G401 (cell line): ENCODE results near the gene ZFP42. TPM values are rescaled to one million over a fixed set of nuclear protein-coding genes. Genes with fewer than 3 reads are reported as not detected.
"Not testable (repeated sequence)": the region's sequence is repeated elsewhere in the genome, so short reads cannot be mapped to it uniquely, and the experiment has no call there.

Experiments used
- DNase-seq: peaks from one replicate; pipeline ENCODE4 v3.0.0-alpha.2; 2015; ENCODE audit warnings: low spot score
- in situ Hi-C: cut with HindIII; loops from 2 replicates; pipeline ENCODE4 v1.10.0; 2016; ENCODE audit warnings: low sequenced_read_pairs, mixed read lengths
- total RNA-seq: library from RNA; depleted of rRNA; stranded (reverse); fragments of >200 nt; shearing (Covaris generic); gene quantifications from 2 replicates; pipeline ENCODE4 v1.2.3, GENCODE V29; 2014; rRNA removed

The ZFP42 gene
- total RNA-seq = not detected in 2 replicates

GRCh38 chr4:187995322-187996207, at the start of gene ZFP42:
ZFP42 (plus strand) TSS chr4:187995771; CDS start chr4:188002808, 7,037 bp downstream.
- in situ Hi-C loops = no loop called here
- no peak for DNase-seq

DNA sequence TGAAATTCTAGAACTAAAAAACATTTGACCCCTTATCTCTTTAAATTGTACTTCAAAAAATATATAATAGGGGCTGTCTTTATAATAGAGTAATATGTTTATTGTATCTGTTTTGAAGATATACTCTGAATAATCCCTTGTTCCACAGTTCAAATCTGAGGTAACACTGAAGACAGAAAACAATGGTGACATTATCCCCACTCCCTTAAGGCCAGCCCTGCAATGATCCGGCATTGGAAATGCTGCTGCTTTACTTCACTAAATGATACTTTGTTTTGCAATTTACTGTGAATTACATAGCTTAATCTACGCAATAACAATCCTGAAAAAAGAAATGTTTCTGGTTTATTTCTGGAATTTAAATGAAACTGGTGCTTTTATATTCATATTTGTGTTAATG, 34.4 kb upstream of the ZFP42 start:
- no peak for DNase-seq
- in situ Hi-C loops = no loop called here

DNA sequence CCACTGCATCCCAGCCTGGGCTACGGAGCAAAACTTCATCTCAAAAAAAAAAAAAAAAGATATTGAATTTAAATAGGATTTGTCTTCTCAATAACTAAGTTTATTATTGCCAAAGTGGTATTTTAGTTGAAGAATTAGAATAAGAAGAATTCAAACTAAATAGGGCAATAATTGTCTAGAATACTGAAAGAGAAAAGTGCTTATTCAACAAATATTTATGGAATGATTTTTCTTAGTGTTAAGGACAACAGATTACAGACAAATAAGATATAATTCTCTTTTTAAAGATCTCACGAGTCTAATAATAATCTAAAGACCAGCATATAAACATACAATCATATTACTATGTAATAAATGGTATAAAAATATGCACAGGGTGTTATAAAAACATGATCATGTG, 33.6 kb upstream of the ZFP42 start:
- in situ Hi-C loops = no loop called here
- DNase-seq = no peak

- no peak for DNase-seq
- in situ Hi-C loops = no loop called here
Measured at GRCh38 chr4:187962926-187963325, 32.6 kb upstream of the ZFP42 start.

GRCh38 chr4:187965726-187966125, 29.8 kb upstream of the ZFP42 start:
- DNase-seq = no peak
- in situ Hi-C loops = no loop called here

GRCh38 chr4:187972135-187972534, 23.4 kb upstream of the ZFP42 start:
- no peak for DNase-seq
- in situ Hi-C loops = no loop called here

GRCh38 chr4:187983746-187984145, 11.8 kb upstream of the ZFP42 start:
- DNase-seq = no peak
- in situ Hi-C loops = no loop called here

DNA sequence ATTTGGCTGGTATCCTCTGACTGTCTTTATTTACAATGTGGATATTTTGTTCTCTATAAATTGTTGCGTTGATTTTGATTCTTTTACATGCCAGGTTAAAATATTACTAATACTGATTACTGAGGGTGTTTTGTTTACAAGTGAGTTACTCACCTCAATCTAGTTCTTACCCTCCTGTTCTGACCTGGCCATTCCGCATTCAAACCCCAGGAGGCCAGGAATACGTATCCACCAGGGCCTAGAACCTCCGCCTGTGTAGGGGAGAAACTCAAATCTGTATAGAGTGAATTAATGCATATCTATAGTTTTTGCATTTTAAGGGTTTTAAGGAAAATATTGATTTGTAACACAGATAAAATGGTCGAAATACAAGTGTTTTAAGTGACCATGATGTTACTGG, 2.6 kb upstream of the ZFP42 start:
- in situ Hi-C loops = no loop called here
- DNase-seq = no peak

DNA sequence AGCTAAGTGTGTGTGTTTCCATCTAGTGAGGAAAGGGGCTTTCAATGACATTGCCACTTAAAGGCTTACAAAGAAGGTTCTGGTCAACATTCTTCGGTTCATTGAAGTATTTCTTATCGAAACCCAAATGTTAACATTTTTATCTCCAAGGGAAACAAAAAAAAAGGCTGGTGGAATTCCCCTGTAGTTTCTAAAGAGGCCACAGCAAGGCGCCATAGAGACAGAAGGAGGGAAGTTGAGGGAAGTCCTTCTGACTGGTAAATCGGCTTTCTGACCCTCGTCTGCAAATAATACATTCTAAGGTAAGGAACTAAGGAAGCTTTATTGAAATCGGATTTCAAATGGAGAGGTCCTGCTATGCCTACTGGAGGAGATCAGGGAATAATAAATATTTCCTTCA, 1.7 kb upstream of the ZFP42 start:
- DNase-seq = no peak
- in situ Hi-C loops = no loop called here

DNA sequence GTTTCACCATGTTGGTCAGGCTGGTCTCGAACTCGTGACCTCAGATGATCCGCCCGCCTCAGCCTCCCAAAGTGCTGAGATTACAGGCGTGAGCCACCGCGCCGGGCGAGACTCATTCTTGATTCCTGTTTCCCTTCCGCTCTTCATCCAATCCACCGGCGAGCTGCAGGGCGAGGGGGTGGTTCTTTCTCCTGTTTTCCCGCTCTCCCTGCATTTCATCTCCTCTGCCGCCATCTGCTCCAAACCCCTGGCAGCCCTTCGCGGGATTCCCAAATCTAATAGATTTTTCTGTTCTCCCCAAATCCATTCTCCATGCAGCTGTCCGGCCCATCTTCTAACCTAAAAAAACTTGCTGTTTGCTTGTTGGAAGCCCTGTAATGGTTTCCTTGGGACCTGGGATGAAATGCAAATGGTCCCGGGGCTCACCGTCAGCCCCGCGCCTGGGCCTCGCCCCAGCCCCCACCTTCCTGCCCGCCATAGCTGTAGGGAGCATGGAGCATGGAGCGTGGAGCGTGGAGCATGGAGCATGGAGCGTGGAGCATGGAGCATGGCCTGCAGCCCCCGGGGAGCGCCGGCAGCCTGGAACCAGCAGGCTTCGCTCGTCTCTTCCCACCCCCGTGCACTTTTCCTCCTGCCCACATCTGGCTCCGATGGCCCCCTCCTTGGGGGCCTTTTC, 1.1 kb downstream of the ZFP42 start:
- no peak for DNase-seq
- in situ Hi-C loops = no loop called here

DNA sequence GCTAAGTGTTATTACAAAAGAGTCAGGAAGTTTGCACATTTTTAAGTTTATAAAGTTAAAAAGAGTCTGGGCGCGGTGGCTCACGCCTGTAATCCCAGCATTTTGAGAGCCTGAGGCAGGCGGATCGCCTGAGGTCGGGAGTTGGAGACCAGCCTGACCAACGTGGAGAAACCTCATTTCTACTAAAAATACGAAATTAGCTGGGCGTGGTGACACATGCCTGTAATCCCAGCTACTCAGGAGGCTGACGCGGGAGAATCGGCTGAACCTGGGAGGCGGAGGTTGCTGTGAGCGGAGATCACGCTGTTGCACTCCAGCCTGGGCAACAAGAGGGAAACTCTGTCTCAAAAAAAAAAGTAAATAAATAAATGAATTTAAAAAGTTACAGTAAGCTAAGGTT, 2.4 kb downstream of the ZFP42 start:
- in situ Hi-C loops, DNase-seq: not testable (repeated sequence)

DNA sequence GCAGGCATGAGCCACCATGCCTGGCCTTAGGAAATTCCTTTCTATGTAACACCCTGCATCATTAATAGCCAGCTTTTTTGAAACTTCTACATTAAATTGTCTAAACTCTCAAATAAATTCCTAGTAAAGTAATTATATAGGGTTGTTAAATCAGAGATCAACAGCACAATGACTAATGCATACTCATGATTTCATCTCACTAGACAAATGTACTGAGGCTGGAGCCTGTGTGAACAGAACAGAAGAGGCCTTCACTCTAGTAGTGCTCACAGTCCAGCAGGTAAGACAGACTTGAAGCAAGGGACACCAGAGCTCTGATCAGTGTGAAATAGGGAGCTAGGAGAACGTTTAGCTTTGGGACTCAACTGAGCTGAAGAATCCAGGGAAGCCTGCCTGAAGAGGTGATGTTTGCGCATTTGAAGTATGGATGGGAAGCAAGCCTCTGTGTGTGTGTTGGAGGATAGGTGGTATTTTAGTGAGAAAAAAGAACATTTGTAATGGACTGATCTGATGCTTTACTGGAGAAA, 3.9 kb downstream of the ZFP42 start:
- DNase-seq = no peak
- in situ Hi-C loops = no loop called here

DNA sequence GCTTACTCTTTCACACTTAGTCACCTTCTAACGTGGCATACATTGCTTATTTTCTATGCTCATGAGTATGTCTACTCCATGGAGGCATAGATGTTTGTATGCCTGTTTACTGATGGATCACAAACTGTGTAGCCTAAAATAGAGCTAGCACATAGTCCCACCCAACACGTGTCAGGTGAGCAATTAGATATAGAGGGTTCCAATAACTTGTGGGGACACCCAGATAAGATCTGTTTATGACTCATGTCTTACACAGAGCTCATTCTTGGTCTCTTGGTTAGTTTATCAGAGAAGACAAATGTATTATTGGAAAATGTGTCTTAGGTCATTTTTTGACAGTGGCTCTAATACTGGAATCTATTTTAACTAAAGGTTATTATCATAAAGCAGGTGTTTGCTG, 6.8 kb downstream of the ZFP42 start:
- in situ Hi-C loops = no loop called here
- DNase-seq = no peak

DNA sequence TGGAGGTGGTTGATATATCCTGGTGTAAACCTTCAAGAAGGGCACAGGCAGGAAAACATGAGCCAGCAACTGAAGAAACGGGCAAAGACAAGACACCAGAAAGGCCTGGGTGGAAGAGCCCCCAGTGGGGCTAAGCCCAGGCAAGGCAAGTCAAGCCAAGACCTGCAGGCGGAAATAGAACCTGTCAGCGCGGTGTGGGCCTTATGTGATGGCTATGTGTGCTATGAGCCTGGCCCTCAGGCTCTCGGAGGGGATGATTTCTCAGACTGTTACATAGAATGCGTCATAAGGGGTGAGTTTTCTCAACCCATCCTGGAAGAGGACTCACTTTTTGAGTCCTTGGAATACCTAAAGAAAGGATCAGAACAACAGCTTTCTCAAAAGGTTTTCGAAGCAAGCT, 7.2 kb downstream of the ZFP42 start:
- in situ Hi-C loops = no loop called here
- DNase-seq = no peak

DNA sequence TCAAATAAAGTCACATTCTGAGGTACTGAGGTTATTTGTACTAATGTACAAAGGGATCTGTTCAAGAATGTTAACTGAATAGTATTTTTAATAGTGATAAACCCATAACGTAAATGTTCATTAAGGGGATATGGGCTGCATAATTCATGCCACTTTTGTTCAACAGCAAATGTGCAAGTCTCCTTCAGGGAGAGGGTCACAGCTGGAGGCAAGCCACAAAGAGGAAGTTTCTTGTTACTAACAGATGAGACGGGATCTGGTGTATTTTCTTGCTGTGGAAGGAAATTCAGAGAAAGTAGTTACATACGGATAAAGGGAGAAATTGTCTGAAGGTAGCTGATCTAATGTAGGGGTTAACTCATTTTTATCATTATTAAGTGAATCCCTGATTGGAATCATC, 10.0 kb downstream of the ZFP42 start:
- DNase-seq = no peak
- in situ Hi-C loops = no loop called here

DNA sequence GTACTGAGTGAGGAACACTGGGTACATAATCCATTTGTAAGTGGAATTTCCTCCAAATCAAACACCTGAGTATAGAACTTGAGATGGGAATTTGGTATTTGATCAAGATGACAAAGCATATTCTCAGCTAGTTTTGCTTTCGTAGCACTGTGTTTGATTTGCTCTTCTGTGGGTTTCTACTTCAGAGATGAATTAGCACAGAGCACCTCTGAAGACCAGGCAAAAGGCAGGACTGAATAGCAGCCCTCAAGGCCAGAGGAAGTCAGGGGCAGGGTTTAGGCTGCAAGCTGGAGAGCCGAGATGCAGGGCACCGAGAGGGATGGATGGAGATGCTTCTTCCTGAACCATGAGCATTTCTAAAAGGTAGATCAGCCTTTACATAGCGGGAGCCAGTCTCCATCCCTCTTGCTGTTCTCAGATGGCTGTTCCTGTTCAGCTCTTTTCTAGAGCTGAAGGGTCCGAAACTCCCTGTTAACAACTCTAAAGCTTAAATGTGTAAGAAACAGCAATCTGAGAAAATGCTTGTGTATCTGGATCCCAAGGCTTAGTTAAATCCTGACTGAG, 10.8 kb downstream of the ZFP42 start:
- no peak for DNase-seq
- in situ Hi-C loops = no loop called here

GRCh38 chr4:188008377-188008776, 12.8 kb downstream of the ZFP42 start:
- no peak for DNase-seq

GRCh38 chr4:188012426-188012945, 16.9 kb downstream of the ZFP42 start:
- no peak for DNase-seq
- in situ Hi-C loops = no loop called here

More at GRCh38 chr4:188008377-188008776, 12.8 kb downstream of the ZFP42 start:
- in situ Hi-C loops = no loop called here

DNA sequence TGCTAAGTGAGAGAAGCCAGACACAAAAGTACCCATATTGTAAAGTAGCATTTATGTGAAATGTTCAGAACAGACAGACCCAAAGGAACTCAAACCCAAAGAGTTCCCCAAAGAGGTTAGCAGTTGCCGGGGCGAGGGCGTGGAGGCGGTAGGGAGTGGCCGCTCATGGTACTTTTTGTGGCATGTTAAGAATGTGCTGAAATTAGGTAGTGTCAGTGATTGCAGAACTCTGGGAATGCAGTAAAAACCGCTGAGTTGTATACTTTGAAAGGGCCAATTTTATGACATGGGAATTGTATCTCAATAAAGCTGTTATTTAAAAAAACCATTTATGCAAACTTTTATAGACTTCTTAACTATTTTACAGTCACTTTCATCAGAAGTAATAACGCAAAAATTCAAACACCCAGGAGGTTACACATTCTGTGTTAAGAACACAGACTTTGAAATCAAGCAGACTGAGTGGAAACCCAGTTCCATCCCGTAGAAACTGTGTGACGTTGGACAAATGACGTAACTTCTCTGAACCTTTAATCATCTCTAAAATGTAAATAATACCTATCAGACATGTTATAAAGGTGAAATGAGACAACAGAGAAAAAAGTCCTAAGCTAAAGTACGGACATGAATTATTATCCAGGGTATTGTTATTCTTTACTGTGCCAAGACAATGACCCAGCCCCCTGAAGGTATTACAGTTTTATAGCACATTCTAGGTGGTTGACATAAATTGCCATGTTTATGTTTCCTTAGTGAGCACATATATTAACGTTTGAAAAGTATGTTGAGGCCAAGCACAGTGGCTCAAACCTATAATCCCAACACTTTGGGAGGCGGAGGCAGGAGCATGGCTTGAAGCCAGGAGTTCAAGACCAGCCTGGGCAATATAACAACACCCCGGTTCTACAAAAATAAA, 19.7 kb downstream of the ZFP42 start:
- in situ Hi-C loops = no loop called here
- no peak for DNase-seq
